OCI-LY7 (cell line): ENCODE data around the gene RIC1. TPM values are rescaled to one million over a fixed set of nuclear protein-coding genes. Genes with fewer than 3 reads are reported as not detected.
A peak's percentile ranks its signal among the peaks of the same experiment; 100 is the strongest.

Experiments used
- BruUV-seq: library from RNA; stranded (reverse); fragments of 400-500 nt; replicated peaks from 2 replicates; lab custom pipeline; 2021; lab: Mats Ljungman, UMichigan
- CTCF ChIA-PET: fragments of 300-600 bp; sonication (Branson Sonifier 250); formaldehyde crosslinking; loops from one replicate; lab custom pipeline; 2022; ENCODE audit warnings: antibody characterized with exemption; ENCODE audit not compliant: unreplicated experiment; lab: Charles Lee
- POLR2A ChIA-PET: fragments of 300-600 bp; sonication (Branson Sonifier 250); formaldehyde crosslinking; loops from one replicate; lab custom pipeline; 2022; ENCODE audit warnings: antibody characterized with exemption; lab: Charles Lee
- DNase-seq: peaks from one replicate; pipeline ENCODE4 v3.0.0-alpha.2; 2015; ENCODE audit warnings: low spot score
- H2AFZ ChIP-seq: fragments of 200-600 bp; sonication (generic), shearing (Covaris generic); 2 replicates; pipeline ENCODE4 v1.6.1; 2014; ENCODE audit warnings: mild to moderate bottlenecking, antibody characterized with exemption, low read length, moderate library complexity
- H3K27ac ChIP-seq: fragments of 200-600 bp; sonication (generic); 2 replicates; pipeline ENCODE4 v1.5.1; 2014; ENCODE audit warnings: mixed run types, low read depth, mild to moderate bottlenecking, moderate library complexity, low read length, inconsistent platforms; ENCODE audit not compliant: poor library complexity, severe bottlenecking
- H3K36me3 ChIP-seq: fragments of 200-600 bp; sonication (generic); 2 replicates; pipeline ENCODE4 v1.6.1; 2014; ENCODE audit warnings: mild to moderate bottlenecking, antibody characterized with exemption, low read length, moderate library complexity, mixed read lengths; ENCODE audit not compliant: insufficient read depth
- H3K4me1 ChIP-seq: fragments of 200-600 bp; sonication (generic); 2 replicates; pipeline ENCODE4 v1.5.1; 2014; ENCODE audit warnings: mild to moderate bottlenecking, low read length; ENCODE audit not compliant: insufficient read depth, poor library complexity, severe bottlenecking
- H3K4me2 ChIP-seq: fragments of 200-600 bp; sonication (generic); 2 replicates; pipeline ENCODE4 v1.6.1; 2014; ENCODE audit warnings: mild to moderate bottlenecking, low read length
- H3K4me3 ChIP-seq: fragments of 200-600 bp; sonication (generic); 2 replicates; pipeline ENCODE4 v1.5.1; 2014; ENCODE audit warnings: mild to moderate bottlenecking, low read depth, low read length; ENCODE audit not compliant: poor library complexity, severe bottlenecking
- H3K79me2 ChIP-seq: fragments of 200-600 bp; sonication (generic); 2 replicates; pipeline ENCODE4 v1.6.1; 2016; ENCODE audit warnings: low read depth, mild to moderate bottlenecking, low read length, moderate library complexity, mixed read lengths; ENCODE audit not compliant: insufficient read depth
- H3K9me2 ChIP-seq: fragments of 200-600 bp; sonication (generic); 2 replicates; pipeline ENCODE4 v1.6.1; 2016; ENCODE audit warnings: mild to moderate bottlenecking, low read length, mixed read lengths; ENCODE audit not compliant: insufficient read depth
- H3K9me3 ChIP-seq: fragments of 200-600 bp; sonication (generic); 2 replicates; pipeline ENCODE4 v1.6.1; 2014; ENCODE audit warnings: mild to moderate bottlenecking, mixed run types, low read length, mixed read lengths
- H4K20me1 ChIP-seq: fragments of 200-600 bp; sonication (generic); 2 replicates; pipeline ENCODE4 v1.6.1; 2014; ENCODE audit warnings: mild to moderate bottlenecking, antibody characterized with exemption, low read length, moderate library complexity, mixed read lengths; ENCODE audit not compliant: insufficient read depth
- EZH2phosphoT487 ChIP-seq: fragments of 200-600 bp; sonication (generic); IDR thresholded peaks from 2 replicates; pipeline ENCODE4 v1.6.1; 2018; ENCODE audit warnings: low read depth, borderline replicate concordance, mild to moderate bottlenecking, mixed run types, antibody characterized with exemption, low read length, moderate library complexity, mixed read lengths
- intact Hi-C: fragments of 100-400 bp; cut with micrococcal nuclease; formaldehyde crosslinking; loops from one replicate; pipeline ENCODE4 v1.10.0; 2022; ENCODE audit not compliant: unreplicated experiment
- total RNA-seq, 2 experiments: library from RNA; depleted of rRNA in 1 of 2; stranded (reverse); fragments of >200 nt in 1 of 2; shearing (Covaris generic) in 1 of 2; gene quantifications; 2 replicates each; pipeline ENCODE4 v1.2.3, GENCODE V29; 2014 to 2022
- TF ChIP-seq, protein P1 (sequence below): fragments of 200-600 bp; sonication (generic); conservative IDR thresholded peaks from 2 replicates; pipeline ENCODE4 v1.5.1; 2014; ENCODE audit warnings: mild to moderate bottlenecking, antibody characterized with exemption, low read length, moderate library complexity, mixed read lengths

The RIC1 gene
- total RNA-seq, 2 experiments from 2014 or later: 77.0 to 84.6 TPM

GRCh38 chr9:5698810-5699556 is 70.1 kb downstream of the RIC1 start:
- DNase-seq: no peak
- Histone ChIP-seq H3K4me1 (no peaks in the 10 kb centered on the region), H3K27ac (no peak overlapping the region), H2AFZ (no peak overlapping the region), H3K4me3 (no peak overlapping the region), H3K79me2 (peaks cover 63% of the 10 kb centered on the region; the same call in 1 of the 2 replicates), H3K36me3 (peaks cover 87% of the 10 kb centered on the region), H3K9me2 (no peaks in the 10 kb centered on the region), H4K20me1 (no peaks in the 10 kb centered on the region), H3K9me3 (no peaks in the 10 kb centered on the region), H3K4me2 (no peak overlapping the region)
- no TSS peak for BruUV-seq
- intact Hi-C loops: no loop called here
- ChIA-PET POLR2A (interaction anchor here (0.6 kb wide), 1 partner anchor 10 kb away, joined by 3 read pairs; no protein-coding TSS in a partner anchor), CTCF (no interaction called here)
- TF ChIP-seq EZH2phosphoT487: no peak
- TF ChIP-seq, protein P1, sequence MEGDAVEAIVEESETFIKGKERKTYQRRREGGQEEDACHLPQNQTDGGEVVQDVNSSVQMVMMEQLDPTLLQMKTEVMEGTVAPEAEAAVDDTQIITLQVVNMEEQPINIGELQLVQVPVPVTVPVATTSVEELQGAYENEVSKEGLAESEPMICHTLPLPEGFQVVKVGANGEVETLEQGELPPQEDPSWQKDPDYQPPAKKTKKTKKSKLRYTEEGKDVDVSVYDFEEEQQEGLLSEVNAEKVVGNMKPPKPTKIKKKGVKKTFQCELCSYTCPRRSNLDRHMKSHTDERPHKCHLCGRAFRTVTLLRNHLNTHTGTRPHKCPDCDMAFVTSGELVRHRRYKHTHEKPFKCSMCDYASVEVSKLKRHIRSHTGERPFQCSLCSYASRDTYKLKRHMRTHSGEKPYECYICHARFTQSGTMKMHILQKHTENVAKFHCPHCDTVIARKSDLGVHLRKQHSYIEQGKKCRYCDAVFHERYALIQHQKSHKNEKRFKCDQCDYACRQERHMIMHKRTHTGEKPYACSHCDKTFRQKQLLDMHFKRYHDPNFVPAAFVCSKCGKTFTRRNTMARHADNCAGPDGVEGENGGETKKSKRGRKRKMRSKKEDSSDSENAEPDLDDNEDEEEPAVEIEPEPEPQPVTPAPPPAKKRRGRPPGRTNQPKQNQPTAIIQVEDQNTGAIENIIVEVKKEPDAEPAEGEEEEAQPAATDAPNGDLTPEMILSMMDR: no peak

DNA sequence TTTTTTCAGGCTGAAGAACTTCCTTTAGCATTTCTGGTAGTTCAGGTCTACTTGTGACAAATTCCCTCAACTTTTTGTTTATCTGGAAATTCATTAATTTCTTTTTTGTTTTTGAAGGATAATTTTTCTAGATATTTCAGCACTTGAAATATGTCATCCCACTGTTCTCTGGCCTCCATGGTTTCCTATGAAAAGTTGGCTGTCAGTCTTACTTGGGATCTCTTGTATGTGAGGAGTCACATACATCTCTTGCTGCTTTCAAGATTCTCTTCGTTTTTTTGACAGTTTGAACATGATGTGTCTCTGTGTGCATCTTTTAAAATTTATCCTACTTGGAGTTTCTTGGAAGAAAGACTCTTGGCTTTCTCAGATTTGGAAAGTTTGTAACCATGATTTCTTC is 79.5 kb downstream of the RIC1 start:
- BruUV-seq: no TSS peak
- POLR2A ChIA-PET: no interaction called here

More for the DNA sequence above, 79.5 kb downstream of the RIC1 start:
- intact Hi-C loops: no loop called here
- peaks cover 81% of the 10 kb centered on the region for H3K36me3 ChIP-seq
- no peaks in the 10 kb centered on the region for H4K20me1 ChIP-seq
- H3K79me2 ChIP-seq: peaks cover 83% of the 10 kb centered on the region
- TF ChIP-seq EZH2phosphoT487: no peak
- TF ChIP-seq, protein P1: no peak
- H2AFZ ChIP-seq: no peak overlapping the region
- no peak overlapping the region for H3K4me2 ChIP-seq
- H3K27ac ChIP-seq: no peak overlapping the region
- no peaks in the 10 kb centered on the region for H3K4me1 ChIP-seq
- peaks cover 40% of the 10 kb centered on the region for H3K9me3 ChIP-seq
- CTCF ChIA-PET: no interaction called here
- H3K9me2 ChIP-seq: no peaks in the 10 kb centered on the region
- peak; percentile 31 for DNase-seq
- no peak overlapping the region for H3K4me3 ChIP-seq
